ENCODE results near the gene BCDIN3D.

DNA sequence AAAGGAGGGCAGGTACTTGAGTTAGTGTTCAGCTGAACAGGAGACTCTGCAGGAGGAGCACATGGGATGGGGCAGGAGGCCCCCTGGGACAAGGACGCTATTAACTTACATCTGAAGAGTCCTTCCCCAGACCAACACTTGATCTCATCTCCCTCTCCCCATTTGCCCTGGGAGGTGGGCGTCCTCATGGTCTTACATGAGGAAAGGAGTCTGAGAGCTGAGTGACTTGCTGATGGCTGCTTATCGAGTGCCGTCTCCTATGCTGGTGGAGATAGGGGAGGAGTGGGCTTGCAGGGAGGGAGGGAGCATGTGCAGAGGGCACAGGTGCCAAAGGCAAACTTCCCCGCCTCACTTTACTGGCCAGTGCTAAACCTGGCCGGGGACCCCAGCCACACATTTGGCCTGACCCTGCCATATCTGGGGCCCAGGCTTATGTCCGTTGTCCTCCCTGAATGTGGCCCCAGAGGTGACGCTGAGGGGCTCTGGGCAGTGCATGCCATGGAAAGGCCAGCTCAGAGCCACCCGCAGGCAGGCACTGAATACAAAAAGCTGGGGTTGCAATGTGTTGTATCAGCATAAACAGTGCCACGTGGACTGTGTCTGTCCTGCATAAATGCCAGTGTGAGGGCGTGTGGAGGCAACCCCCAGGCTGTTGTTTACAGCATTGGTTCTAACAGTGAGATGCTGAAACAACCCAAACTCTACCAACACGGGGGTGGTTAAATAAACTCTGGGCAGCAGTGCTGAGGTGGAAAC lies 31.4 kb upstream of the BCDIN3D start:
- TF ChIP-seq AFF4 (CRISPR knock-in tag; IDR thresholded peaks at IDR 0.05; ENCODE audit: borderline replicate concordance) (no peak), SMAD3 (CRISPR knock-in tag; IDR thresholded peaks at IDR 0.05; ENCODE audit: borderline replicate concordance) (no peak)
- TF ChIP-seq, protein P1, sequence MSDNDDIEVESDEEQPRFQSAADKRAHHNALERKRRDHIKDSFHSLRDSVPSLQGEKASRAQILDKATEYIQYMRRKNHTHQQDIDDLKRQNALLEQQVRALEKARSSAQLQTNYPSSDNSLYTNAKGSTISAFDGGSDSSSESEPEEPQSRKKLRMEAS (CRISPR knock-in tag; IDR thresholded peaks at IDR 0.05), result no peak

Data from WTC11 (cell line).